Hepatocyte (in vitro differentiated cells): ENCODE measurements around the gene OLFML3. TPM values are rescaled to one million over a fixed set of nuclear protein-coding genes. Genes with fewer than 3 reads are reported as not detected.

ENCODE experiments used
- DNase-seq: peaks from one replicate; pipeline ENCODE4 v3.0.0-alpha.2; 2016; ENCODE audit warnings: low spot score
- H2AFZ ChIP-seq: fragments of 200-600 bp; sonication (generic); 2 replicates; pipeline ENCODE4 v1.6.0; 2016; ENCODE audit warnings: antibody characterized with exemption, mild to moderate bottlenecking
- H3K27ac ChIP-seq: fragments of 200-600 bp; sonication (generic); 2 replicates; pipeline ENCODE4 v1.5.1; 2016; ENCODE audit warnings: mild to moderate bottlenecking
- H3K27me3 ChIP-seq: fragments of 200-600 bp; sonication (generic); 2 replicates; pipeline ENCODE4 v1.6.1; 2016
- H3K36me3 ChIP-seq: fragments of 200-600 bp; sonication (generic); replicated peaks from 2 replicates; pipeline ENCODE4 v1.5.1; 2016; ENCODE audit warnings: low read depth; ENCODE audit not compliant: insufficient read depth
- H3K4me1 ChIP-seq: fragments of 200-600 bp; sonication (generic); 2 replicates; pipeline ENCODE4 v1.5.1; 2016; ENCODE audit warnings: mild to moderate bottlenecking, moderate library complexity; ENCODE audit not compliant: insufficient read depth
- H3K4me2 ChIP-seq: fragments of 200-600 bp; sonication (generic); 2 replicates; pipeline ENCODE4 v1.6.0; 2016
- H3K4me3 ChIP-seq: fragments of 200-600 bp; sonication (generic); 2 replicates; pipeline ENCODE4 v1.5.1; 2016; ENCODE audit warnings: mild to moderate bottlenecking
- H3K79me2 ChIP-seq: fragments of 200-600 bp; sonication (generic); 2 replicates; pipeline ENCODE4 v1.6.0; 2017; ENCODE audit warnings: mild to moderate bottlenecking
- H3K9me2 ChIP-seq: fragments of 200-600 bp; sonication (generic); replicated peaks from 2 replicates; pipeline ENCODE4 v1.6.0; 2017; ENCODE audit warnings: mild to moderate bottlenecking; ENCODE audit not compliant: insufficient read depth
- H3K9me3 ChIP-seq: fragments of 200-600 bp; sonication (generic); 2 replicates; pipeline ENCODE4 v1.5.1; 2016; ENCODE audit warnings: low read depth, mild to moderate bottlenecking
- H4K20me1 ChIP-seq: fragments of 200-600 bp; sonication (generic); 2 replicates; pipeline ENCODE4 v1.6.0; 2016; ENCODE audit warnings: mild to moderate bottlenecking; ENCODE audit not compliant: insufficient read depth, poor library complexity, severe bottlenecking
- CTCF ChIP-seq: fragments of 200-600 bp; sonication (generic); IDR thresholded peaks from 2 replicates; pipeline ENCODE4 v1.5.1; 2016; ENCODE audit warnings: antibody characterized with exemption, mild to moderate bottlenecking; ENCODE audit not compliant: poor library complexity
- EZH2 ChIP-seq: fragments of 200-600 bp; sonication (generic); IDR thresholded peaks from 2 replicates; pipeline ENCODE4 v1.6.1; 2016; ENCODE audit warnings: antibody characterized with exemption, mild to moderate bottlenecking, borderline replicate concordance
- EZH2phosphoT487 ChIP-seq: fragments of 200-600 bp; sonication (generic); IDR thresholded peaks from one replicate; pipeline ENCODE4 v1.6.1; 2018; ENCODE audit warnings: antibody characterized with exemption, mild to moderate bottlenecking, low read depth, moderate library complexity; ENCODE audit not compliant: unreplicated experiment, severe bottlenecking
- WGBS: methylation state at CpG from one replicate; pipeline ENCODE4 v1.1.6; 2016; ENCODE audit warnings: low lambda C conversion rate; ENCODE audit errors: missing lambda C conversion rate; 5-methylcytosine and 5-hydroxymethylcytosine counted together
- polyA plus RNA-seq: library from polyadenylated mRNA; unstranded; fragments of >200 nt; fragmentation: Nextera tagmentation; extraction: Ambion mirVana; gene quantifications from 2 replicates; pipeline ENCODE4 v1.2.1, GENCODE V29; 2016
- total RNA-seq: library from RNA; depleted of rRNA; stranded (reverse); fragments of >200 nt; gene quantifications from 2 replicates; pipeline ENCODE4 v1.2.3, GENCODE V29; 2014

Gene OLFML3
- total and polyA plus RNA-seq, 2 experiments from 2014 or later = 441 to 494 TPM

- Histone ChIP-seq H4K20me1 (peaks cover 51% of the 10 kb centered on the region), H2AFZ (no peak overlapping the region), H3K4me1 (peaks cover 21% of the 10 kb centered on the region), H3K4me2 (no peak overlapping the region), H3K27ac (no peak overlapping the region), H3K9me2 (no peaks in the 10 kb centered on the region), H3K79me2 (peaks cover 98% of the 10 kb centered on the region), H3K36me3 (no peaks in the 10 kb centered on the region), H3K4me3 (no peak overlapping the region), H3K27me3 (no peaks in the 10 kb centered on the region), H3K9me3 (no peaks in the 10 kb centered on the region)
- WGBS = 100% methylated on average over 1 of the region's 1 CpG
- no peak for DNase-seq
- TF ChIP-seq EZH2 = no peak
- TF ChIP-seq EZH2phosphoT487 = no peak
- no peak for TF ChIP-seq CTCF
These were observed 44.1 kb upstream of the OLFML3 start for GRCh38 chr1:113935176-113935575.

- Histone ChIP-seq H2AFZ (no peak overlapping the region), H3K36me3 (no peaks in the 10 kb centered on the region), H3K27ac (no peak overlapping the region), H3K4me1 (peaks cover 19% of the 10 kb centered on the region), H3K27me3 (no peaks in the 10 kb centered on the region), H3K79me2 (peaks cover 95% of the 10 kb centered on the region), H3K4me2 (no peak overlapping the region), H3K9me3 (no peaks in the 10 kb centered on the region), H4K20me1 (peaks cover 51% of the 10 kb centered on the region), H3K9me2 (no peaks in the 10 kb centered on the region), H3K4me3 (no peak overlapping the region)
- TF ChIP-seq EZH2 (no peak), EZH2phosphoT487 (no peak), CTCF (no peak)
- 58% methylated on average over 1 of the region's 1 CpG for WGBS
- no peak for DNase-seq
These were observed 43.3 kb upstream of the OLFML3 start for GRCh38 chr1:113935970-113936369.

- H4K20me1 ChIP-seq = peaks cover 43% of the 10 kb centered on the region
- H3K79me2 ChIP-seq = peaks cover 95% of the 10 kb centered on the region
These were observed 42.1 kb upstream of the OLFML3 start for GRCh38 chr1:113937146-113937545.

More at GRCh38 chr1:113937146-113937545, 42.1 kb upstream of the OLFML3 start:
- no peak for DNase-seq
- peaks cover 8% of the 10 kb centered on the region for H3K4me1 ChIP-seq
- no peaks in the 10 kb centered on the region for H3K9me3 ChIP-seq
- no peaks in the 10 kb centered on the region for H3K36me3 ChIP-seq
- TF ChIP-seq EZH2phosphoT487 = no peak
- no peak for TF ChIP-seq EZH2
- no peak for TF ChIP-seq CTCF
- H3K4me2 ChIP-seq = no peak overlapping the region
- no peaks in the 10 kb centered on the region for H3K9me2 ChIP-seq
- no peaks in the 10 kb centered on the region for H3K27me3 ChIP-seq
- no peak overlapping the region for H3K4me3 ChIP-seq
- H3K27ac ChIP-seq = no peak overlapping the region
- WGBS = 90% methylated on average over 1 of the region's 1 CpG
- H2AFZ ChIP-seq = no peak overlapping the region
